ENCODE data around the gene GCNT2. TPM values are rescaled to one million over a fixed set of nuclear protein-coding genes. Genes with fewer than 3 reads are reported as not detected.
"Not testable (repeated sequence)": the region's sequence is repeated elsewhere in the genome, so short reads cannot be mapped to it uniquely, and the experiment has no call there.

GCNT2 gene
- total RNA-seq (2014; rRNA removed; shearing (Covaris generic); ENCODE audit: low replicate concordance): 5.6 and 6.4 TPM in 2 replicates

GRCh38 chr6:10521104-10521808, at the start of gene GCNT2:
Gene GCNT2, plus strand, starts transcription at chr6:10521351. Its CDS starts 7,561 bp downstream, at chr6:10528912.
- Histone ChIP-seq H3K27me3 (no peaks in the 10 kb centered on the region), H3K36me3 (no peaks in the 10 kb centered on the region), H3K4me3 (no peak within 1 kb of the TSS), H3K9me3 (no peaks in the 10 kb centered on the region)
- peak; percentile 47 for DNase-seq

- no peak for DNase-seq
- no peaks in the 10 kb centered on the region for H3K27me3 ChIP-seq
- H3K4me3 ChIP-seq: no peak overlapping the region
- no peaks in the 10 kb centered on the region for H3K36me3 ChIP-seq
- no peaks in the 10 kb centered on the region for H3K9me3 ChIP-seq
Measured at GRCh38 chr6:10472634-10473033, 48.5 kb upstream of the GCNT2 start.

- no peaks in the 10 kb centered on the region for H3K27me3 ChIP-seq
- no peak for DNase-seq
Measured at GRCh38 chr6:10478187-10479040, 42.7 kb upstream of the GCNT2 start.

GRCh38 chr6:10479939-10480700, 41.0 kb upstream of the GCNT2 start:
- Histone ChIP-seq H3K9me3 (peaks cover 7% of the 10 kb centered on the region), H3K36me3 (no peaks in the 10 kb centered on the region), H3K27me3 (no peaks in the 10 kb centered on the region), H3K4me3 (no peak overlapping the region)
- no peak for DNase-seq

More at GRCh38 chr6:10478187-10479040, 42.7 kb upstream of the GCNT2 start:
- no peaks in the 10 kb centered on the region for H3K36me3 ChIP-seq
- H3K9me3 ChIP-seq: peaks cover 7% of the 10 kb centered on the region
- no peak overlapping the region for H3K4me3 ChIP-seq

- H3K36me3 ChIP-seq: no peaks in the 10 kb centered on the region
- DNase-seq: no peak
Measured at GRCh38 chr6:10481101-10481500, 40.0 kb upstream of the GCNT2 start.

GRCh38 chr6:10482636-10483257, 38.4 kb upstream of the GCNT2 start:
- no peaks in the 10 kb centered on the region for H3K27me3 ChIP-seq
- no peaks in the 10 kb centered on the region for H3K36me3 ChIP-seq
- no peak overlapping the region for H3K4me3 ChIP-seq

More at GRCh38 chr6:10481101-10481500, 40.0 kb upstream of the GCNT2 start:
- Histone ChIP-seq H3K9me3 (peaks cover 7% of the 10 kb centered on the region), H3K27me3 (no peaks in the 10 kb centered on the region), H3K4me3 (no peak overlapping the region)

DNA sequence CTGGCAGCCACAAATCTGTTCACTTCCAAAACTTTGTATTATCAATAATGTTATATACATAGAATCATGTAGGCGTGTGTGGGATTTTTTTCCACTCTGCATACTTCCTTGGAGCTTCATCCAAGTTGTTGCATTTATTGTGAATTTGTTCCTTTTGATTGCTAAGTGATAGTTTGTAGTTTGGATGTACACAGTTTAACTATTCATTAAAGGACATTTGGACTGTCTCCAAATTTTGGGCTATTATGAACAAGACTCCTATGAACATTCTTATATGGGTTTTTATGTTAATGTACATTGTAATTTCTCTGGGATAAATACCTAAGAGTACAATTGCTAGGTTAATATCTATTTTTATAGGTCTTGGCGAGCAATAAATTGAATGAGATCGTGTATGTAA, 36.2 kb upstream of the GCNT2 start:
- no peaks in the 10 kb centered on the region for H3K27me3 ChIP-seq
- no peak overlapping the region for H3K4me3 ChIP-seq
- DNase-seq: no peak
- H3K9me3 ChIP-seq: peaks cover 7% of the 10 kb centered on the region
- no peaks in the 10 kb centered on the region for H3K36me3 ChIP-seq

More at GRCh38 chr6:10482636-10483257, 38.4 kb upstream of the GCNT2 start:
- no peak for DNase-seq
- H3K9me3 ChIP-seq: peaks cover 7% of the 10 kb centered on the region

- no peak overlapping the region for H3K4me3 ChIP-seq
- no peaks in the 10 kb centered on the region for H3K36me3 ChIP-seq
- no peaks in the 10 kb centered on the region for H3K27me3 ChIP-seq
- no peak for DNase-seq
- peaks cover 7% of the 10 kb centered on the region for H3K9me3 ChIP-seq
Measured at GRCh38 chr6:10485406-10485805, 35.7 kb upstream of the GCNT2 start.

DNA sequence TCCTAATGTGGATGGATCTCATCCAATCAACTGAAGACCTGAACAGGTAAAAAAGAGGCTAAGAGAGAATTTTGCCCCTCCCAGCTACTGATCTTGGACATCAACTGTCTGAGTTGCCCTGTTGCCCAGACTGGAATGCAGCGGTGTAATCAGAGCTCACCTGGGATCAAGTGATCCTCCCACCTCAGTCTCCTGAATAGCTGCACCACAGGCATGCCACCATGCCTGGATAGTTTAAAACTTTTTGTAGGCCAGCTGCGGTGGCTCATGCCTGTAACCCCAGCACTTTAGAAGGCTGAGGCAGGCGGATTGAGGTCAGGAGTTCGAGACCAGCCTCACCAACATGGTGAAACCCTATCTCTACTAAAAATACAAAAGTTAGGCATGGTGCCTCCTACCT, 34.9 kb upstream of the GCNT2 start:
- Histone ChIP-seq H3K27me3 (no peaks in the 10 kb centered on the region; the same call in 1 of the 2 replicates), H3K9me3 (peaks cover 9% of the 10 kb centered on the region), H3K36me3 (no peaks in the 10 kb centered on the region), H3K4me3 (no peak overlapping the region)
- DNase-seq: no peak

DNA sequence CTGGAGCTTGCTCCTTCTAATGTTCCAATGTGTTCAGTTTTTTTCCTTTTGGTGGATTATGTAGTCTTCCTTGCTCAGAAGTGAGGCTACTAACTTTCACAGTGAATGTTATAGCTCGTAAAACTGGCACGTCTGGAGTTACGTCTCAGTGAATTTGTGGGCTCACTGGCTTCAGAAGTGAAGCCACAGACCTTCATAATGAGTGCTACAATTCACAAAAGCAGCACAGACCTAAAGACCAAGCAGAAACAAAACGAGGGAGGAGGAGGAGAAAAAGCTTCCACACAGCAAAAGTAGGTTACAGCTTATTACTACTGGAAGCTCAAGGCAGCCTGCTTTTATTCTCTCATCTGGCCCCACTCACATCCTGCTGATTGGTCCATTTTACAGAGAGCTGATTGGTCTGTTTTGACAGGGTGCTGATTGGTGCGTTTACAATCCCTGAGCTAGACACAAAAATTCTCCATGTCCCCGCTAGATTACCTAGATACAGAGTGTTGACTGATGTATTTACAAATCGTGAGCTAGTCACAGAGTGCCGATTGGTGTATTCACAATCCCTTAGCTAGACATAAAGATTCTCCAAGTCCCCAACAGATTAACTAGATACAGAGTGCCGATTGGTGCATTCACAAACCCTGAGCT, 34.1 kb upstream of the GCNT2 start:
- not testable (repeated sequence) for DNase-seq, H3K27me3 ChIP-seq, H3K36me3 ChIP-seq, H3K4me3 ChIP-seq
- peaks cover 11% of the 10 kb centered on the region for H3K9me3 ChIP-seq

DNA sequence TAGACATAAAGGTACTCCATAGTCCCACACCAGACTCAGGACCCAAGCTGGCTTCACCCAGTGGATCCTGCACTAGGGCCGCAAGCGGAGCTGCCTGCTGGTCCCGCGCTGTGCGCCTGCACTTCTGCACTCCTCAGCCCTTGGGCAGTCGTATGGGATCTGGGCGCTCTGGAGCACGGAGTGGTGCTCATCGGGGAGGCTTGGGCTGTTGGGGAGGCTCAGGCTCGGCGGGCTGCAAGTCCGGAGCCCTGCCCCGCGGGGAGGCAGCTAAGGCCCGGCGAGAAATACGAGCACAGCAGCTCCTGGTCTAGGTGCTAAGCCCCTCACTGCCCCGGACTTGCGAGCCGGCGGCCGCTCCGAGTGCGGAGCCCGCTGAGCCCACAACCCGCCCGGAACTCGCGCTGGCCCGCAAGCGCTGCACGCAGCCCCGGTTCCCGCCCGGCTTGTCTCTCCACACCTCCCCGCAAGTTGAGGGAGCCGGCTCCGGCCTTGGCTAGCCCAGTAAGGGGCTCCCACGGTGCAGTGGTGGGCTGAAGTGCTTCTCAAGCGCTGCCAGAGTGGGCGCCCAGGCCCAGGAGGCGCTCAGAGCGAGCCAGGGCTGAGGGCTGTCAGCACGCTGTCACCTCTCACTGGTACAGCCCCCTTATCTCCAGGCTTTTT, 33.4 kb upstream of the GCNT2 start:
- Histone ChIP-seq H3K36me3 (no peaks in the 10 kb centered on the region), H3K27me3 (no peaks in the 10 kb centered on the region; the same call in 1 of the 2 replicates), H3K9me3 (peaks cover 9% of the 10 kb centered on the region), H3K4me3 (no peak overlapping the region)
- DNase-seq: no peak

- peaks cover 9% of the 10 kb centered on the region for H3K9me3 ChIP-seq
- H3K27me3 ChIP-seq: no peaks in the 10 kb centered on the region; the same call in 1 of the 2 replicates
- no peaks in the 10 kb centered on the region for H3K36me3 ChIP-seq
- no peak for DNase-seq
- no peak overlapping the region for H3K4me3 ChIP-seq
Measured at GRCh38 chr6:10491463-10491862, 29.7 kb upstream of the GCNT2 start.

DNA sequence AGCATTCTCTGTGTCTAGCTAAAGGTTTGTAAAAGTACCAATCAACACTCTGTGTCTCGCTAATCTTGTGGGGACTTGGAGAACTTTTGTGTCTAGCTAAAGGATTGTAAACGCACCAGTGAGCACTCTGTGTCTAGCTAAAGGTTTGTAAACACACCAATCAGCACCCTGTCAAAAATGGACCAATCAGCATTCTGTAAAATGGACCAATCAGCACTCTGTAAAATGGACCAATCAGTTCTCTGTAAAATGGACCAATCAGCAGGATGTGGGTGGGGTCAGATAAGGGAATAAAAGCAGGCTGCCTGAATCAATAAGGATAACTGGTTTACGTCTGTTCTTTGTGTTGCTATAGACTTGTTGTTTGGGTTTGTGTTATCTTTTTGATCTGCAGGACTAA, 29.2 kb upstream of the GCNT2 start:
- H3K27me3 ChIP-seq, DNase-seq, H3K9me3 ChIP-seq: not testable (repeated sequence)

DNA sequence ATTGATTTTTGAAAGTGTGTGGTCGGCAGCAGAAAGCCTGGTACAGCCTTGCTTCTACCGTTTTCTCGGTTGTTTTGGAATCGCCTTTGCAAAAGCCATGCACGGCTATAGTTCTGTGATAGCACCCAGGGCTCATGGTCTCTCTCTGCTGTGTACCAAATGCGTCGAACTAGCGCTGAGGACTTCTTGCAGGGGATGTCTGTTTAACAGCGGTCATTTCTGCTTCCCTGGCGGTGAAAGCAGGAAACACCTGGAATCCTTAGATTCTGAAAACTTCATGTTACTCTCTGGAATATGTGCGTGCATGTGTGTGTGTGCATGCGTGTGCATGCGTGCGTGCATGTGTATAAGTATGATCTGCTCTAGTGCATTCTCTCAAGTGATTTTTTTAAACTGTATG, 26.1 kb upstream of the GCNT2 start:
- Histone ChIP-seq H3K9me3 (peaks cover 9% of the 10 kb centered on the region), H3K4me3 (no peak overlapping the region), H3K36me3 (no peaks in the 10 kb centered on the region), H3K27me3 (peaks cover 2% of the 10 kb centered on the region; the same call in 1 of the 2 replicates)
- no peak for DNase-seq

More for the DNA sequence above, 29.2 kb upstream of the GCNT2 start:
- not testable (repeated sequence) for H3K4me3 ChIP-seq, H3K36me3 ChIP-seq

DNA sequence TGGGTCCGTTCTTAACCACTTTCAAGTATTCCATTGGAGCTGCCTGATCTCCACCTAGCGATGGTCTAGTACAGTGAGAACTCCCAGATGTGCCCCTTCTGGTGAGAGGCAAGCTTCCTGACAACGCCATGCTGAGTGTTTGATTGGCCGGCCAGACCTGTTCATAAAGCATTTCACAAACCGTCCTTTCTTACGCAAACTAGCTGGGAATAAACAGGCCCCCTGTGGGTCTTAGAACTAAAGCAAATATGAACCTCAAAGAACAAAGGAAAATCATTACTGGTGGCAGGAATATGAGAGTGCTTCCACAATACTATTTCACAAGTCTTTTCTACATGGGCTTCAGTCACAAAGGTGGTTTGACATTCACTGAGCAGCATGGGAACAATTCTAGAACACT, 15.6 kb upstream of the GCNT2 start:
- no peaks in the 10 kb centered on the region for H3K36me3 ChIP-seq
- no peaks in the 10 kb centered on the region for H3K9me3 ChIP-seq
- H3K4me3 ChIP-seq: no peak overlapping the region
- no peak for DNase-seq
- H3K27me3 ChIP-seq: peaks cover 1% of the 10 kb centered on the region; the same call in 1 of the 2 replicates
